Measurements from ENCODE around the gene CRYL1.

The CRYL1 gene

GRCh38 chr13:20420938-20421337 lies 104.7 kb downstream of the CRYL1 start:
- Histone ChIP-seq H3K4me1 (ENCODE audit: low read length) (0 out of 2 replicates have a peak, but pooled peaks cover 7% of the 10 kb centered on the region), H3K4me3 (ENCODE audit: low read length) (no peak overlapping the region), H3K9me3 (replicated peaks; ENCODE audit: insufficient read depth, low read length) (no peaks in the 10 kb centered on the region), H3K9me2 (replicated peaks; ENCODE audit: insufficient read depth, low read length) (no peaks in the 10 kb centered on the region), H4K20me1 (ENCODE audit: insufficient read depth, low read length) (no peaks in the 10 kb centered on the region), H3K79me2 (ENCODE audit: low read length) (no peaks in the 10 kb centered on the region), H3K4me2 (ENCODE audit: low read depth, low read length) (no peak overlapping the region), H3K27me3 (replicated peaks; ENCODE audit: insufficient read depth, low read length) (no peaks in the 10 kb centered on the region), H3K27ac (ENCODE audit: low read length) (no peak overlapping the region), H3K9ac (ENCODE audit: low read length) (no peak overlapping the region), H3K36me3 (replicated peaks; ENCODE audit: insufficient read depth, low read length) (no peaks in the 10 kb centered on the region), H3F3A (ENCODE audit: insufficient read depth, low read length) (no peaks in the 10 kb centered on the region), H2AFZ (ENCODE audit: low read length) (no peak overlapping the region)
- TF ChIP-seq CTCF (IDR thresholded peaks at IDR 0.05; ENCODE audit: low read length) (no peak), EZH2 (optimal IDR thresholded peaks at IDR 0.05; ENCODE audit: low read depth, low read length) (no peak), EZH2phosphoT487 (IDR thresholded peaks at IDR 0.05; ENCODE audit: low read length) (no peak)
- DNase-seq: no peak

GRCh38 chr13:20418953-20419352 lies 106.7 kb downstream of the CRYL1 start:
- Histone ChIP-seq H3K27me3 (replicated peaks; ENCODE audit: insufficient read depth, low read length) (no peaks in the 10 kb centered on the region), H3K9me2 (replicated peaks; ENCODE audit: insufficient read depth, low read length) (no peaks in the 10 kb centered on the region), H3K9ac (ENCODE audit: low read length) (no peak overlapping the region), H3K4me3 (ENCODE audit: low read length) (no peak overlapping the region), H3F3A (ENCODE audit: insufficient read depth, low read length) (no peaks in the 10 kb centered on the region), H4K20me1 (ENCODE audit: insufficient read depth, low read length) (no peaks in the 10 kb centered on the region), H3K4me2 (ENCODE audit: low read depth, low read length) (no peak overlapping the region), H3K4me1 (ENCODE audit: low read length) (0 out of 2 replicates have a peak, but pooled peaks cover 7% of the 10 kb centered on the region), H3K9me3 (replicated peaks; ENCODE audit: insufficient read depth, low read length) (no peaks in the 10 kb centered on the region), H3K27ac (ENCODE audit: low read length) (no peak overlapping the region), H3K36me3 (replicated peaks; ENCODE audit: insufficient read depth, low read length) (no peaks in the 10 kb centered on the region), H3K79me2 (ENCODE audit: low read length) (no peaks in the 10 kb centered on the region), H2AFZ (ENCODE audit: low read length) (no peak overlapping the region)
- DNase-seq: no peak
- TF ChIP-seq EZH2 (optimal IDR thresholded peaks at IDR 0.05; ENCODE audit: low read depth, low read length): no peak
- TF ChIP-seq EZH2phosphoT487 (IDR thresholded peaks at IDR 0.05; ENCODE audit: low read length): no peak
- TF ChIP-seq CTCF (IDR thresholded peaks at IDR 0.05; ENCODE audit: low read length): no peak

GRCh38 chr13:20416223-20416745 lies 109.4 kb downstream of the CRYL1 start:
- H3K9me3 ChIP-seq (replicated peaks; ENCODE audit: insufficient read depth, low read length): no peaks in the 10 kb centered on the region
- H3K9me2 ChIP-seq (replicated peaks; ENCODE audit: insufficient read depth, low read length): no peaks in the 10 kb centered on the region
- H3K4me3 ChIP-seq (ENCODE audit: low read length): no peak overlapping the region
- no peaks in the 10 kb centered on the region for H4K20me1 ChIP-seq (ENCODE audit: insufficient read depth, low read length)
- no peaks in the 10 kb centered on the region for H3K27me3 ChIP-seq (replicated peaks; ENCODE audit: insufficient read depth, low read length)
- 0 out of 2 replicates have a peak, but pooled peaks cover 2% of the 10 kb centered on the region for H3F3A ChIP-seq (ENCODE audit: insufficient read depth, low read length)
- no peak overlapping the region for H3K27ac ChIP-seq (ENCODE audit: low read length)
- no peak for DNase-seq
- H3K9ac ChIP-seq (ENCODE audit: low read length): no peak overlapping the region
- H3K4me2 ChIP-seq (ENCODE audit: low read depth, low read length): no peak overlapping the region
- TF ChIP-seq EZH2 (optimal IDR thresholded peaks at IDR 0.05; ENCODE audit: low read depth, low read length) (no peak), CTCF (IDR thresholded peaks at IDR 0.05; ENCODE audit: low read length) (no peak), EZH2phosphoT487 (IDR thresholded peaks at IDR 0.05; ENCODE audit: low read length) (no peak)
- H3K79me2 ChIP-seq (ENCODE audit: low read length): no peaks in the 10 kb centered on the region
- no peaks in the 10 kb centered on the region for H3K36me3 ChIP-seq (replicated peaks; ENCODE audit: insufficient read depth, low read length)
- peaks cover 16% of the 10 kb centered on the region for H3K4me1 ChIP-seq (ENCODE audit: low read length)
- H2AFZ ChIP-seq (ENCODE audit: low read length): no peak overlapping the region

All from MM.1S (cell line).